Activated T-cell treated with anti-CD3 and anti-CD28 coated beads for 48 hours (primary cell): ENCODE data around the gene DHRS4L2.
"Not testable (repeated sequence)": the region's sequence is repeated elsewhere in the genome, so short reads cannot be mapped to it uniquely, and the experiment has no call there.

Experiments
- DNase-seq: peaks from one replicate; pipeline ENCODE4 v3.0.0-alpha.2; 2020; ENCODE audit warnings: low read depth

Gene DHRS4L2

GRCh38 chr14:23988607-23989363 lies at the start of gene DHRS4L2:
Gene DHRS4L2 (plus strand): TSS chr14:23988929. CDS start chr14:23988948, 19 bp downstream.
- DNase-seq, result peak; percentile 86

- no peak for DNase-seq
Observed at GRCh38 chr14:23939607-23940326, 49.0 kb upstream of the DHRS4L2 start.

- no peak for DNase-seq
Observed at GRCh38 chr14:23941230-23941629, 47.5 kb upstream of the DHRS4L2 start.

- no peak for DNase-seq
Observed at GRCh38 chr14:23941669-23942068, 47.1 kb upstream of the DHRS4L2 start.

- DNase-seq, result no peak
Observed at GRCh38 chr14:23942587-23942986, 46.1 kb upstream of the DHRS4L2 start.

GRCh38 chr14:23949069-23949468 lies 39.7 kb upstream of the DHRS4L2 start:
- not testable (repeated sequence) for DNase-seq

GRCh38 chr14:23950411-23951135 lies 38.2 kb upstream of the DHRS4L2 start:
- no peak for DNase-seq

- not testable (repeated sequence) for DNase-seq
Observed at GRCh38 chr14:23951136-23951466, 37.6 kb upstream of the DHRS4L2 start.

- DNase-seq, result no peak
Observed at GRCh38 chr14:23951590-23952201, 37.0 kb upstream of the DHRS4L2 start.

- DNase-seq, result not testable (repeated sequence)
Observed at GRCh38 chr14:23953116-23953463, 35.6 kb upstream of the DHRS4L2 start.

- DNase-seq, result peak; percentile 79
Observed at GRCh38 chr14:23953464-23954278, 35.1 kb upstream of the DHRS4L2 start, which contains the start of gene DHRS4. Gene DHRS4 (plus strand): TSS chr14:23953770. CDS start chr14:23953789, 19 bp downstream.

- DNase-seq, result not testable (repeated sequence)
Observed at GRCh38 chr14:23954279-23954614, 34.5 kb upstream of the DHRS4L2 start.

- not testable (repeated sequence) for DNase-seq
Observed at GRCh38 chr14:23954965-23955364, 33.8 kb upstream of the DHRS4L2 start.

GRCh38 chr14:23955811-23956210 lies 32.9 kb upstream of the DHRS4L2 start:
- DNase-seq, result not testable (repeated sequence)

- DNase-seq, result not testable (repeated sequence)
Observed at GRCh38 chr14:23957913-23958569, 30.7 kb upstream of the DHRS4L2 start.

GRCh38 chr14:23960899-23961298 lies 27.8 kb upstream of the DHRS4L2 start:
- not testable (repeated sequence) for DNase-seq

GRCh38 chr14:23961704-23962103 lies 27.0 kb upstream of the DHRS4L2 start:
- not testable (repeated sequence) for DNase-seq

GRCh38 chr14:23969130-23969480 lies 19.6 kb upstream of the DHRS4L2 start:
- not testable (repeated sequence) for DNase-seq

- DNase-seq, result peak; percentile 63
Observed at GRCh38 chr14:23969481-23970282, 19.0 kb upstream of the DHRS4L2 start.

GRCh38 chr14:23970283-23970659 lies 18.5 kb upstream of the DHRS4L2 start:
- DNase-seq, result not testable (repeated sequence)
